ENCODE results near the gene PLA2G4F. TPM values are rescaled to one million over a fixed set of nuclear protein-coding genes. Genes with fewer than 3 reads are reported as not detected.

Gene PLA2G4F
- total and polyA plus RNA-seq, 10 of the 15 experiments (the other 5 are each of a cell fraction or from before 2014, with no cell fraction given): not detected

DNA sequence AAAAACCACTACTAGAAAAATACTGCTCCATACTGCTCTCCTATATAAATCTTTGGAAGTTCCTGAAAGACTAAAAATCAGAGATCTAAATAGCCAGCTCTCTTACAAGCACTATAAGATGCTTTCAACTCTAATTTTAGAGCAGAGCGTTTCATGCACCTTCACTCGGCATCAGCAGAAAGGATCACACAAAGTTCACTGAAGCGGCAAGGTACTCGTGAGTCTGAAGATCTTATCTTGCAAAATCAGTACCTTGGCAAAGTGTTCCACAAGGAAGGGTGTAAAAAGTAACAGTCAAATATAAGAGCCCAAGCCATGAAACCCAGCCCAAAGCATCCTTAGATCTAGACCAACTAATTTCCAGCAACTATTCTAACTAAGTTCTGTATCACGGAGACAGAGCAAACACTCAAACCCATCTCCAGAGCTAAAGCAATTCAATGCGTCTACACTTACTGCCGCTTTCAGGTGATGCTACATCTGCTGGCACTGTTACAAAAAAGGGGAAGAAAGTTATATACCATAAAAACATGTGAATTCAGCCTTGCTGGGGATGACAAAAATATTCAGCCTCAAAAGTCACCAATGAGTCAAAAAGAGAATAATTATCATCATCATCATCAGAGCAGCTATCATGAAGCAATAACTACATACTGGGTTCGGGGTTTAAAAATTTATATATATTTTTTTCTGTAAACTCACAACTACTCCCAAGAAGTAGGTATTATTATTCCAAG, 35.3 kb upstream of the PLA2G4F start:
- Histone ChIP-seq H3K9ac (ENCODE audit: control insufficient read depth, insufficient read depth, low read length) (peak overlapping the region; percentile 41), H3K4me3 (peak overlapping the region; percentile 42), H4K20me1 (ENCODE audit: control insufficient read depth, insufficient read depth) (no peaks in the 10 kb centered on the region), H3K27me3 (replicated peaks in 1 of 2; ENCODE audit: control insufficient read depth in 2 of 2, insufficient read depth in 2 of 2, low read length in 1 of 2) (no peaks in the 10 kb centered on the region), H3K79me2 (ENCODE audit: control insufficient read depth, insufficient read depth, low read length) (peaks cover 3% of the 10 kb centered on the region), H3K4me2 (ENCODE audit: control insufficient read depth, insufficient read depth) (peak overlapping the region; percentile 69), H2AFZ (ENCODE audit: control insufficient read depth, low read depth, low read length) (no peak overlapping the region; the same call in 1 of the 2 replicates), H3K27ac (ENCODE audit: control insufficient read depth, insufficient read depth) (peak overlapping the region; percentile 79), H3K9me3 (replicated peaks; ENCODE audit: control insufficient read depth, insufficient read depth, low read length) (peaks cover 8% of the 10 kb centered on the region; the same call in 2 of the 3 replicates), H3K4me1 (ENCODE audit: control insufficient read depth, insufficient read depth, low read length) (peaks cover 29% of the 10 kb centered on the region), H3K36me3 (ENCODE audit: control insufficient read depth in 2 of 2, insufficient read depth in 2 of 2, low read length in 1 of 2) (peaks cover 3 to 24% of the 10 kb centered on the region in 2 experiments)
- no TSS peak for BruUV-seq (replicated peaks)
- DNase-seq (ENCODE audit: low read depth, low spot score) (peak; percentile 24), ATAC-seq (peak; percentile 72), FAIRE-seq (peak; percentile 44)
- SMC1A ChIA-PET (ENCODE audit: uncharacterized antibody, unreplicated experiment): interaction anchor here (0.9 to 1.6 kb wide), 3 partner anchors 12 to 419 kb away, joined by 3 to 5 read pairs (median 3); partner anchors contain the start of gene VPS39
- CTCF ChIA-PET: interaction anchor here (0.5 to 1.3 kb wide), 4 partner anchors 25 to 1357 kb away, joined by 3 read pairs; no protein-coding TSS in a partner anchor
- RAD21 ChIA-PET (ENCODE audit: unreplicated experiment): no interaction called here
- 21% methylated on average over 8 of the region's 8 CpGs for WGBS (ENCODE audit: insufficient coverage, insufficient replicate concordance, low lambda C conversion rate, missing lambda C conversion rate)
- POLR2A ChIA-PET: interaction anchor here (1.3 kb wide), 1 partner anchor 16 kb away, joined by 4 read pairs; no protein-coding TSS in a partner anchor
- intact Hi-C loops (cut with micrococcal nuclease; ENCODE audit: unreplicated experiment) (no loop called here), in situ Hi-C loops (cut with MboI) (no loop called here)
- TF ChIP-seq IKZF2 (IDR thresholded peaks at IDR 0.05): no peak
- TF ChIP-seq, protein P1, sequence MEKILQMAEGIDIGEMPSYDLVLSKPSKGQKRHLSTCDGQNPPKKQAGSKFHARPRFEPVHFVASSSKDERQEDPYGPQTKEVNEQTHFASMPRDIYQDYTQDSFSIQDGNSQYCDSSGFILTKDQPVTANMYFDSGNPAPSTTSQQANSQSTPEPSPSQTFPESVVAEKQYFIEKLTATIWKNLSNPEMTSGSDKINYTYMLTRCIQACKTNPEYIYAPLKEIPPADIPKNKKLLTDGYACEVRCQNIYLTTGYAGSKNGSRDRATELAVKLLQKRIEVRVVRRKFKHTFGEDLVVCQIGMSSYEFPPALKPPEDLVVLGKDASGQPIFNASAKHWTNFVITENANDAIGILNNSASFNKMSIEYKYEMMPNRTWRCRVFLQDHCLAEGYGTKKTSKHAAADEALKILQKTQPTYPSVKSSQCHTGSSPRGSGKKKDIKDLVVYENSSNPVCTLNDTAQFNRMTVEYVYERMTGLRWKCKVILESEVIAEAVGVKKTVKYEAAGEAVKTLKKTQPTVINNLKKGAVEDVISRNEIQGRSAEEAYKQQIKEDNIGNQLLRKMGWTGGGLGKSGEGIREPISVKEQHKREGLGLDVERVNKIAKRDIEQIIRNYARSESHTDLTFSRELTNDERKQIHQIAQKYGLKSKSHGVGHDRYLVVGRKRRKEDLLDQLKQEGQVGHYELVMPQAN (conservative IDR thresholded peaks at IDR 0.05): no peak
- TF ChIP-seq, protein P2, sequence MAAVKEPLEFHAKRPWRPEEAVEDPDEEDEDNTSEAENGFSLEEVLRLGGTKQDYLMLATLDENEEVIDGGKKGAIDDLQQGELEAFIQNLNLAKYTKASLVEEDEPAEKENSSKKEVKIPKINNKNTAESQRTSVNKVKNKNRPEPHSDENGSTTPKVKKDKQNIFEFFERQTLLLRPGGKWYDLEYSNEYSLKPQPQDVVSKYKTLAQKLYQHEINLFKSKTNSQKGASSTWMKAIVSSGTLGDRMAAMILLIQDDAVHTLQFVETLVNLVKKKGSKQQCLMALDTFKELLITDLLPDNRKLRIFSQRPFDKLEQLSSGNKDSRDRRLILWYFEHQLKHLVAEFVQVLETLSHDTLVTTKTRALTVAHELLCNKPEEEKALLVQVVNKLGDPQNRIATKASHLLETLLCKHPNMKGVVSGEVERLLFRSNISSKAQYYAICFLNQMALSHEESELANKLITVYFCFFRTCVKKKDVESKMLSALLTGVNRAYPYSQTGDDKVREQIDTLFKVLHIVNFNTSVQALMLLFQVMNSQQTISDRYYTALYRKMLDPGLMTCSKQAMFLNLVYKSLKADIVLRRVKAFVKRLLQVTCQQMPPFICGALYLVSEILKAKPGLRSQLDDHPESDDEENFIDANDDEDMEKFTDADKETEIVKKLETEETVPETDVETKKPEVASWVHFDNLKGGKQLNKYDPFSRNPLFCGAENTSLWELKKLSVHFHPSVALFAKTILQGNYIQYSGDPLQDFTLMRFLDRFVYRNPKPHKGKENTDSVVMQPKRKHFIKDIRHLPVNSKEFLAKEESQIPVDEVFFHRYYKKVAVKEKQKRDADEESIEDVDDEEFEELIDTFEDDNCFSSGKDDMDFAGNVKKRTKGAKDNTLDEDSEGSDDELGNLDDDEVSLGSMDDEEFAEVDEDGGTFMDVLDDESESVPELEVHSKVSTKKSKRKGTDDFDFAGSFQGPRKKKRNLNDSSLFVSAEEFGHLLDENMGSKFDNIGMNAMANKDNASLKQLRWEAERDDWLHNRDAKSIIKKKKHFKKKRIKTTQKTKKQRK (IDR thresholded peaks at IDR 0.05; ENCODE audit: low read depth, low read length): no peak
- TF ChIP-seq JUNB (IDR thresholded peaks at IDR 0.05): peak; percentile 76
- TF ChIP-seq MEF2A (IDR thresholded peaks at IDR 0.05; ENCODE audit: insufficient read depth, low read depth, low read length): 0 out of 2 replicates have a peak, but pooled peaks have one; percentile 12
- TF ChIP-seq, protein P3, sequence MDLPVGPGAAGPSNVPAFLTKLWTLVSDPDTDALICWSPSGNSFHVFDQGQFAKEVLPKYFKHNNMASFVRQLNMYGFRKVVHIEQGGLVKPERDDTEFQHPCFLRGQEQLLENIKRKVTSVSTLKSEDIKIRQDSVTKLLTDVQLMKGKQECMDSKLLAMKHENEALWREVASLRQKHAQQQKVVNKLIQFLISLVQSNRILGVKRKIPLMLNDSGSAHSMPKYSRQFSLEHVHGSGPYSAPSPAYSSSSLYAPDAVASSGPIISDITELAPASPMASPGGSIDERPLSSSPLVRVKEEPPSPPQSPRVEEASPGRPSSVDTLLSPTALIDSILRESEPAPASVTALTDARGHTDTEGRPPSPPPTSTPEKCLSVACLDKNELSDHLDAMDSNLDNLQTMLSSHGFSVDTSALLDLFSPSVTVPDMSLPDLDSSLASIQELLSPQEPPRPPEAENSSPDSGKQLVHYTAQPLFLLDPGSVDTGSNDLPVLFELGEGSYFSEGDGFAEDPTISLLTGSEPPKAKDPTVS (IDR thresholded peaks at IDR 0.05; ENCODE audit: low read depth, low read length): no peak
- TF ChIP-seq CREB1 (IDR thresholded peaks at IDR 0.05; ENCODE audit: low read depth): 0 out of 2 replicates have a peak, but pooled peaks have one; percentile 32
- TF ChIP-seq, protein P4, sequence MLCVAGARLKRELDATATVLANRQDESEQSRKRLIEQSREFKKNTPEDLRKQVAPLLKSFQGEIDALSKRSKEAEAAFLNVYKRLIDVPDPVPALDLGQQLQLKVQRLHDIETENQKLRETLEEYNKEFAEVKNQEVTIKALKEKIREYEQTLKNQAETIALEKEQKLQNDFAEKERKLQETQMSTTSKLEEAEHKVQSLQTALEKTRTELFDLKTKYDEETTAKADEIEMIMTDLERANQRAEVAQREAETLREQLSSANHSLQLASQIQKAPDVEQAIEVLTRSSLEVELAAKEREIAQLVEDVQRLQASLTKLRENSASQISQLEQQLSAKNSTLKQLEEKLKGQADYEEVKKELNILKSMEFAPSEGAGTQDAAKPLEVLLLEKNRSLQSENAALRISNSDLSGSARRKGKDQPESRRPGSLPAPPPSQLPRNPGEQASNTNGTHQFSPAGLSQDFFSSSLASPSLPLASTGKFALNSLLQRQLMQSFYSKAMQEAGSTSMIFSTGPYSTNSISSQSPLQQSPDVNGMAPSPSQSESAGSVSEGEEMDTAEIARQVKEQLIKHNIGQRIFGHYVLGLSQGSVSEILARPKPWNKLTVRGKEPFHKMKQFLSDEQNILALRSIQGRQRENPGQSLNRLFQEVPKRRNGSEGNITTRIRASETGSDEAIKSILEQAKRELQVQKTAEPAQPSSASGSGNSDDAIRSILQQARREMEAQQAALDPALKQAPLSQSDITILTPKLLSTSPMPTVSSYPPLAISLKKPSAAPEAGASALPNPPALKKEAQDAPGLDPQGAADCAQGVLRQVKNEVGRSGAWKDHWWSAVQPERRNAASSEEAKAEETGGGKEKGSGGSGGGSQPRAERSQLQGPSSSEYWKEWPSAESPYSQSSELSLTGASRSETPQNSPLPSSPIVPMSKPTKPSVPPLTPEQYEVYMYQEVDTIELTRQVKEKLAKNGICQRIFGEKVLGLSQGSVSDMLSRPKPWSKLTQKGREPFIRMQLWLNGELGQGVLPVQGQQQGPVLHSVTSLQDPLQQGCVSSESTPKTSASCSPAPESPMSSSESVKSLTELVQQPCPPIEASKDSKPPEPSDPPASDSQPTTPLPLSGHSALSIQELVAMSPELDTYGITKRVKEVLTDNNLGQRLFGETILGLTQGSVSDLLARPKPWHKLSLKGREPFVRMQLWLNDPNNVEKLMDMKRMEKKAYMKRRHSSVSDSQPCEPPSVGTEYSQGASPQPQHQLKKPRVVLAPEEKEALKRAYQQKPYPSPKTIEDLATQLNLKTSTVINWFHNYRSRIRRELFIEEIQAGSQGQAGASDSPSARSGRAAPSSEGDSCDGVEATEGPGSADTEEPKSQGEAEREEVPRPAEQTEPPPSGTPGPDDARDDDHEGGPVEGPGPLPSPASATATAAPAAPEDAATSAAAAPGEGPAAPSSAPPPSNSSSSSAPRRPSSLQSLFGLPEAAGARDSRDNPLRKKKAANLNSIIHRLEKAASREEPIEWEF (IDR thresholded peaks at IDR 0.05; ENCODE audit: insufficient replicate concordance, low read depth, low read length): no peak
- TF ChIP-seq PAX5 (IDR thresholded peaks at IDR 0.05; ENCODE audit: borderline replicate concordance, low read depth, low read length): no peak
- TF ChIP-seq CHD1 (IDR thresholded peaks at IDR 0.05; ENCODE audit: low read depth, low read length): no peak

All from GM12878 (cell line).